ENCODE data around the gene KRT26. TPM values are rescaled to one million over a fixed set of nuclear protein-coding genes. Genes with fewer than 3 reads are reported as not detected.

KRT26 gene
- polyA plus RNA-seq, 1 donor from 2014 or later, result not detected

DNA sequence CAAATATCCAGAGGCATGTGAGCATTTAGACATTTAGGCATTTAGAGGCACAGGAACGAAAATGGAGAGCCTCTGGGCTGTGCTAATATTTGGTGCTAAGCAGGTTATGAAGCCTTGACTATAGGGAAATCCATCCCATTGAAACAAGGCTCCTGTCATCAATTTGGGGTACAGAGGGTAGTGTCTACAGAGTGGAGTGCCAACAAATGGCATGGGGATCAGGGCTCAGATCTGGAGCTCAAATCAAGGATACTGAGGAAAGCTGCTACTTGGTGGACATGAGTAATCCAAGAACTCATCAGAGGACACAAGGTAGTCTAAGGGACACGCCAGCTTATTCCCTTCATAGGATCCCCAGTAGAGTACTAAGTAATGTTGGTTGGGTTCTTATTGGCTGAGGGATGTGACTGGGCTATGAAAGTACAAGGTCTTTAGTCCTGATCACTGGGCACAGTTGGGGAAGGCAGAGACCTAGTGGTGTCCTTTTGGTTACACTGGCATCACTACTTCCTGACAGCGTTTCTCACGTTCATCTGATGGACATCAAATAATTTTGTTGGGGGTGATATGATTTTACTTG, 45.2 kb upstream of the KRT26 start (continued):
- TF ChIP-seq MXI1 (conservative IDR thresholded peaks at IDR 0.05; ENCODE audit: poor library complexity, severe bottlenecking) (no peak), SMC3 (conservative IDR thresholded peaks at IDR 0.05; ENCODE audit: poor library complexity) (no peak)

DNA sequence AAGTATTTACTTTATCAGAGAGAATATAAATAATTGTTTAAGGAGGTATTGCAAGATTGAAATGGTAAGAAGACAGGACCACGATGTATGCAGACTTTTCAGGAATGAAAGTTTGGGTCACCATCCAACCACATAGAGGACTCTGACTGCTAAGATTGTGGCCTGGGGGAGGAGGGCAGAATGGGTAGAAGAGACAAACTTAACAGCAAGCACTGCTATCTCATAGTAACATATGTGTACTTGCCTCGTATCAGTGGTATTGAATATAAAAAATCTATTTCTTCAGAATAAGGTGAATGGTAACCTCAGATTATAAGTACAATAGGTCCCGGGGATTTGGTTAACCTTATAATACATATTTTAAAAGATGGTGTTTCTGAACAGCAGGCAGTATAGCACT, 44.6 kb upstream of the KRT26 start:
- no peaks in the 10 kb centered on the region for H3K9me3 ChIP-seq (ENCODE audit: low read length)
- no peak overlapping the region for H3K4me3 ChIP-seq (ENCODE audit: low read length)
- no peaks in the 10 kb centered on the region for H3F3A ChIP-seq (ENCODE audit: insufficient read depth, low read length, poor library complexity, severe bottlenecking)
- no peak overlapping the region for H3K9ac ChIP-seq (ENCODE audit: low read length)
- no peak overlapping the region for H3K27ac ChIP-seq (ENCODE audit: low read length)
- no peaks in the 10 kb centered on the region for H3K9me2 ChIP-seq (ENCODE audit: insufficient read depth, low read length)
- H2AFZ ChIP-seq (ENCODE audit: low read depth, low read length), result no peak overlapping the region
- H3K79me2 ChIP-seq (replicated peaks; ENCODE audit: insufficient read depth, low read length), result peaks cover 6% of the 10 kb centered on the region
- H4K20me1 ChIP-seq (ENCODE audit: insufficient read depth), result no peaks in the 10 kb centered on the region
- peaks cover 6% of the 10 kb centered on the region for H3K27me3 ChIP-seq (ENCODE audit: insufficient read depth, low read depth, low read length)
- TF ChIP-seq, protein P1, sequence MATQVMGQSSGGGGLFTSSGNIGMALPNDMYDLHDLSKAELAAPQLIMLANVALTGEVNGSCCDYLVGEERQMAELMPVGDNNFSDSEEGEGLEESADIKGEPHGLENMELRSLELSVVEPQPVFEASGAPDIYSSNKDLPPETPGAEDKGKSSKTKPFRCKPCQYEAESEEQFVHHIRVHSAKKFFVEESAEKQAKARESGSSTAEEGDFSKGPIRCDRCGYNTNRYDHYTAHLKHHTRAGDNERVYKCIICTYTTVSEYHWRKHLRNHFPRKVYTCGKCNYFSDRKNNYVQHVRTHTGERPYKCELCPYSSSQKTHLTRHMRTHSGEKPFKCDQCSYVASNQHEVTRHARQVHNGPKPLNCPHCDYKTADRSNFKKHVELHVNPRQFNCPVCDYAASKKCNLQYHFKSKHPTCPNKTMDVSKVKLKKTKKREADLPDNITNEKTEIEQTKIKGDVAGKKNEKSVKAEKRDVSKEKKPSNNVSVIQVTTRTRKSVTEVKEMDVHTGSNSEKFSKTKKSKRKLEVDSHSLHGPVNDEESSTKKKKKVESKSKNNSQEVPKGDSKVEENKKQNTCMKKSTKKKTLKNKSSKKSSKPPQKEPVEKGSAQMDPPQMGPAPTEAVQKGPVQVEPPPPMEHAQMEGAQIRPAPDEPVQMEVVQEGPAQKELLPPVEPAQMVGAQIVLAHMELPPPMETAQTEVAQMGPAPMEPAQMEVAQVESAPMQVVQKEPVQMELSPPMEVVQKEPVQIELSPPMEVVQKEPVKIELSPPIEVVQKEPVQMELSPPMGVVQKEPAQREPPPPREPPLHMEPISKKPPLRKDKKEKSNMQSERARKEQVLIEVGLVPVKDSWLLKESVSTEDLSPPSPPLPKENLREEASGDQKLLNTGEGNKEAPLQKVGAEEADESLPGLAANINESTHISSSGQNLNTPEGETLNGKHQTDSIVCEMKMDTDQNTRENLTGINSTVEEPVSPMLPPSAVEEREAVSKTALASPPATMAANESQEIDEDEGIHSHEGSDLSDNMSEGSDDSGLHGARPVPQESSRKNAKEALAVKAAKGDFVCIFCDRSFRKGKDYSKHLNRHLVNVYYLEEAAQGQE (IDR thresholded peaks at IDR 0.05; ENCODE audit: borderline replicate concordance), result no peak
- TF ChIP-seq EZH2 (IDR thresholded peaks at IDR 0.05; ENCODE audit: borderline replicate concordance, insufficient read depth, low read length, poor library complexity, severe bottlenecking), result no peak
- TF ChIP-seq POLR2AphosphoS5 (IDR thresholded peaks at IDR 0.05), result no peak
- no peak for TF ChIP-seq EP300 (conservative IDR thresholded peaks at IDR 0.05; ENCODE audit: poor library complexity, severe bottlenecking)
- no peak for TF ChIP-seq MXI1 (conservative IDR thresholded peaks at IDR 0.05; ENCODE audit: poor library complexity, severe bottlenecking)
- TF ChIP-seq TAF1 (IDR thresholded peaks at IDR 0.05; ENCODE audit: low read depth), result no peak
- TF ChIP-seq, protein P2, sequence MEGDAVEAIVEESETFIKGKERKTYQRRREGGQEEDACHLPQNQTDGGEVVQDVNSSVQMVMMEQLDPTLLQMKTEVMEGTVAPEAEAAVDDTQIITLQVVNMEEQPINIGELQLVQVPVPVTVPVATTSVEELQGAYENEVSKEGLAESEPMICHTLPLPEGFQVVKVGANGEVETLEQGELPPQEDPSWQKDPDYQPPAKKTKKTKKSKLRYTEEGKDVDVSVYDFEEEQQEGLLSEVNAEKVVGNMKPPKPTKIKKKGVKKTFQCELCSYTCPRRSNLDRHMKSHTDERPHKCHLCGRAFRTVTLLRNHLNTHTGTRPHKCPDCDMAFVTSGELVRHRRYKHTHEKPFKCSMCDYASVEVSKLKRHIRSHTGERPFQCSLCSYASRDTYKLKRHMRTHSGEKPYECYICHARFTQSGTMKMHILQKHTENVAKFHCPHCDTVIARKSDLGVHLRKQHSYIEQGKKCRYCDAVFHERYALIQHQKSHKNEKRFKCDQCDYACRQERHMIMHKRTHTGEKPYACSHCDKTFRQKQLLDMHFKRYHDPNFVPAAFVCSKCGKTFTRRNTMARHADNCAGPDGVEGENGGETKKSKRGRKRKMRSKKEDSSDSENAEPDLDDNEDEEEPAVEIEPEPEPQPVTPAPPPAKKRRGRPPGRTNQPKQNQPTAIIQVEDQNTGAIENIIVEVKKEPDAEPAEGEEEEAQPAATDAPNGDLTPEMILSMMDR (IDR thresholded peaks at IDR 0.05; ENCODE audit: poor library complexity, severe bottlenecking), result no peak
- TF ChIP-seq SMC3 (conservative IDR thresholded peaks at IDR 0.05; ENCODE audit: poor library complexity), result no peak
- TF ChIP-seq RAD21 (conservative IDR thresholded peaks at IDR 0.05), result no peak
- no peaks in the 10 kb centered on the region for H3K36me3 ChIP-seq (ENCODE audit: insufficient read depth, low read length)
- H3K4me2 ChIP-seq (ENCODE audit: low read length), result no peak overlapping the region

DNA sequence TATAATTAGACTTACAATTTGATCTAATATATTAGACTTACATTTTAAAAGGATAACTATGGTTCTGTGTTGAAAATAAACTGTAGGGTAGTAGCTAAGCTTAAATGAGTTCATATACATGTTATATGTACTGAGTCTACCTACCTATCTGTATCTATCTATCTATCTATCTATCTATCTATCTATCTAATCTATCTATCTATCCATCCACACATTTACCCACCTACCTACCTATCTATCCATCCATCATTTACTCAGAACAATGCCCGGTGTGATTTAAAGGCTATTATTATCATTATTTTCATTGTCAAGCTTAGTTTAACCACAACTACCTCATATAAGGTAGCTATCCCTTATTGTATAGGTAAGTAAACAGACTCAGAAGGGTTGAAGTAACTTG, 43.4 kb upstream of the KRT26 start:
- H2AFZ ChIP-seq (ENCODE audit: low read depth, low read length), result no peak overlapping the region
- H3K4me3 ChIP-seq (ENCODE audit: low read length), result no peak overlapping the region
- no peak overlapping the region for H3K27ac ChIP-seq (ENCODE audit: low read length)
- no peaks in the 10 kb centered on the region for H3K9me3 ChIP-seq (ENCODE audit: low read length)
- H3K4me2 ChIP-seq (ENCODE audit: low read length), result no peak overlapping the region
- H3K79me2 ChIP-seq (replicated peaks; ENCODE audit: insufficient read depth, low read length), result peaks cover 6% of the 10 kb centered on the region
- H3K27me3 ChIP-seq (ENCODE audit: insufficient read depth, low read depth, low read length), result peaks cover 17% of the 10 kb centered on the region
- no peak overlapping the region for H3K9ac ChIP-seq (ENCODE audit: low read length)
- no peaks in the 10 kb centered on the region for H3K36me3 ChIP-seq (ENCODE audit: insufficient read depth, low read length)
- no peaks in the 10 kb centered on the region for H3K9me2 ChIP-seq (ENCODE audit: insufficient read depth, low read length)
- H3F3A ChIP-seq (ENCODE audit: insufficient read depth, low read length, poor library complexity, severe bottlenecking), result no peaks in the 10 kb centered on the region
- no peaks in the 10 kb centered on the region for H4K20me1 ChIP-seq (ENCODE audit: insufficient read depth)
- TF ChIP-seq EZH2 (IDR thresholded peaks at IDR 0.05; ENCODE audit: borderline replicate concordance, insufficient read depth, low read length, poor library complexity, severe bottlenecking) (no peak), RAD21 (conservative IDR thresholded peaks at IDR 0.05) (no peak), MXI1 (conservative IDR thresholded peaks at IDR 0.05; ENCODE audit: poor library complexity, severe bottlenecking) (no peak), TAF1 (IDR thresholded peaks at IDR 0.05; ENCODE audit: low read depth) (no peak), EP300 (conservative IDR thresholded peaks at IDR 0.05; ENCODE audit: poor library complexity, severe bottlenecking) (no peak), SMC3 (conservative IDR thresholded peaks at IDR 0.05; ENCODE audit: poor library complexity) (no peak), POLR2AphosphoS5 (IDR thresholded peaks at IDR 0.05) (no peak)
- TF ChIP-seq, protein P2 (IDR thresholded peaks at IDR 0.05; ENCODE audit: poor library complexity, severe bottlenecking), result no peak
- TF ChIP-seq, protein P1 (IDR thresholded peaks at IDR 0.05; ENCODE audit: borderline replicate concordance), result no peak
